Measurements from ENCODE around the gene TBC1D16. TPM values are rescaled to one million over a fixed set of nuclear protein-coding genes. Genes with fewer than 3 reads are reported as not detected.

Gene TBC1D16
- total and polyA plus RNA-seq, 2 experiments from 2014 or later, result 24.5 to 38.1 TPM

DNA sequence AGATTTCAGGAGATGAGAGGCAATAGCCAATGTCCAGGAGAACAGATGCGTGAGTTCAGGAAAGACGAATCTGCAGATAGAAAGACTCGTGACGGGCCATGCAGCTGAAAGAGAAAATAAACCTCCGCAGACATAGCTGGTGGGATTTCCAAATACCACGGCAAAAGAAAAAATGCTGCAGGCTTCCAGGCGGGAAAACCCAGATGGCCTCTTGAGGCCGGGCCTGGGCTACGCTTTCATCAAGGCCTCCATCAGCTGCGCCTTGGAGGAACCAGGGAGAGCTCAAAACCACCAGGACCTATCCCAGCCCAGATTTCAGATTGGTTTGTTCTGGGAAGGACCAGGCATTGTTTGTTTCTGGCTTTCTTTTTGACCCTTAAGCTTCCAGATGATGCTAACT lies 17.4 kb upstream of the TBC1D16 start:
- Histone ChIP-seq H3K36me3 (replicated peaks; ENCODE audit: insufficient read depth, low read depth) (no peaks in the 10 kb centered on the region), H3K9me3 (ENCODE audit: low read depth) (no peaks in the 10 kb centered on the region), H2AFZ (no peak overlapping the region), H3K4me1 (ENCODE audit: insufficient read depth) (no peaks in the 10 kb centered on the region), H3K4me2 (no peak overlapping the region), H3K9me2 (replicated peaks; ENCODE audit: insufficient read depth) (no peaks in the 10 kb centered on the region), H3K4me3 (no peak overlapping the region), H3K27ac (peak overlapping the region; percentile 59), H4K20me1 (ENCODE audit: insufficient read depth, poor library complexity, severe bottlenecking) (no peaks in the 10 kb centered on the region), H3K27me3 (no peaks in the 10 kb centered on the region), H3K79me2 (no peaks in the 10 kb centered on the region)
- TF ChIP-seq EZH2phosphoT487 (IDR thresholded peaks at IDR 0.05; ENCODE audit: low read depth, severe bottlenecking, unreplicated experiment) (no peak), EZH2 (IDR thresholded peaks at IDR 0.05; ENCODE audit: borderline replicate concordance) (no peak)
- TF ChIP-seq, protein P1, sequence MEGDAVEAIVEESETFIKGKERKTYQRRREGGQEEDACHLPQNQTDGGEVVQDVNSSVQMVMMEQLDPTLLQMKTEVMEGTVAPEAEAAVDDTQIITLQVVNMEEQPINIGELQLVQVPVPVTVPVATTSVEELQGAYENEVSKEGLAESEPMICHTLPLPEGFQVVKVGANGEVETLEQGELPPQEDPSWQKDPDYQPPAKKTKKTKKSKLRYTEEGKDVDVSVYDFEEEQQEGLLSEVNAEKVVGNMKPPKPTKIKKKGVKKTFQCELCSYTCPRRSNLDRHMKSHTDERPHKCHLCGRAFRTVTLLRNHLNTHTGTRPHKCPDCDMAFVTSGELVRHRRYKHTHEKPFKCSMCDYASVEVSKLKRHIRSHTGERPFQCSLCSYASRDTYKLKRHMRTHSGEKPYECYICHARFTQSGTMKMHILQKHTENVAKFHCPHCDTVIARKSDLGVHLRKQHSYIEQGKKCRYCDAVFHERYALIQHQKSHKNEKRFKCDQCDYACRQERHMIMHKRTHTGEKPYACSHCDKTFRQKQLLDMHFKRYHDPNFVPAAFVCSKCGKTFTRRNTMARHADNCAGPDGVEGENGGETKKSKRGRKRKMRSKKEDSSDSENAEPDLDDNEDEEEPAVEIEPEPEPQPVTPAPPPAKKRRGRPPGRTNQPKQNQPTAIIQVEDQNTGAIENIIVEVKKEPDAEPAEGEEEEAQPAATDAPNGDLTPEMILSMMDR (IDR thresholded peaks at IDR 0.05; ENCODE audit: poor library complexity), result no peak
- 83% methylated on average over 10 of the region's 10 CpGs for WGBS (ENCODE audit: low lambda C conversion rate, missing lambda C conversion rate)
- DNase-seq (ENCODE audit: low spot score), result no peak

DNA sequence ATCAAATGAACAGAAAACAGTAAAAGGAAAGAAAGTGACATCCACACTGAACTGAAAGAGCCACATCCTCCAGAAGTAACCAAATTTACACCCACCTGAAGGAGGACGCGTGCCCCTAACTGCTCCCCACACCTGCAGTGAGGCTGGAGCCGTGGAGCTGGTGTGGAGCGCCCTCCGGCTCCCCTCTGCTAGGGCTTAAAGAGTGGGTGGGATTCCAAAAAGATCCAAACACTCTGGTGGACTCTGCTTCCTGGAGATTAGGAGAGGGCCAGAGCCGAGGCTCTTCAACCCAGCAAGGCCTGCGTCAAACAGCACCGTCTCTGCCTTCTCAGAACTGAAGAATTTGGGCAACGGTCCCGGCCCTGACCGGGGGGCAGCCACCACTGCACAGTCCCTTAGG lies 16.0 kb upstream of the TBC1D16 start:
- Histone ChIP-seq H3K4me2 (no peak overlapping the region), H3K9me3 (ENCODE audit: low read depth) (no peaks in the 10 kb centered on the region), H3K27ac (no peak overlapping the region), H4K20me1 (ENCODE audit: insufficient read depth, poor library complexity, severe bottlenecking) (no peaks in the 10 kb centered on the region), H2AFZ (no peak overlapping the region), H3K9me2 (replicated peaks; ENCODE audit: insufficient read depth) (no peaks in the 10 kb centered on the region), H3K79me2 (no peaks in the 10 kb centered on the region), H3K27me3 (no peaks in the 10 kb centered on the region), H3K36me3 (replicated peaks; ENCODE audit: insufficient read depth, low read depth) (no peaks in the 10 kb centered on the region), H3K4me1 (ENCODE audit: insufficient read depth) (no peaks in the 10 kb centered on the region), H3K4me3 (no peak overlapping the region)
- TF ChIP-seq EZH2 (IDR thresholded peaks at IDR 0.05; ENCODE audit: borderline replicate concordance), result no peak
- no peak for TF ChIP-seq EZH2phosphoT487 (IDR thresholded peaks at IDR 0.05; ENCODE audit: low read depth, severe bottlenecking, unreplicated experiment)
- TF ChIP-seq, protein P1 (IDR thresholded peaks at IDR 0.05; ENCODE audit: poor library complexity), result no peak
- DNase-seq (ENCODE audit: low spot score), result no peak
- 97% methylated on average over 11 of the region's 11 CpGs for whole genome bisulfite sequencing (ENCODE audit: low lambda C conversion rate, missing lambda C conversion rate)

DNA sequence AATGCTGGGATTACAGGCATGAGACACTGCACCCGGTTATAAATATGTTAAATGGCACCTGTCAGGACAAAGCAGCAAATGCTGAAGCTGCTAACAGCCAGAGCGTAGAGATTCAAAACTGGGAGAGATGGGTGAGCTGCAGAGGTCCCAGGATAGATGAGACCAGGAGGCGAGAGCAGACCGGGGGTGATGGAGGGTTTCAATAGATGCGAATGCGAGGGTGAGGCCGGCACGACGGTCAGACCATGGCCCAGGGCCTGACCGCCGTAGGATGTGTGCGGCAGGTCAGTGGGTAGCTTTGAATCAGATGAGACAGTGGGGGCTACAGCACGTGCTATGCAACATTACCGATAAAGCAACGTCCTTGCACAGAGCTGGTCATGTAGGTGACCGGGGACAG lies 15.0 kb upstream of the TBC1D16 start:
- no peak overlapping the region for H2AFZ ChIP-seq
- no peaks in the 10 kb centered on the region for H3K36me3 ChIP-seq (replicated peaks; ENCODE audit: insufficient read depth, low read depth)
- no peaks in the 10 kb centered on the region for H4K20me1 ChIP-seq (ENCODE audit: insufficient read depth, poor library complexity, severe bottlenecking)
- no peak overlapping the region for H3K4me2 ChIP-seq
- 97% methylated on average over 16 of the region's 16 CpGs for WGBS (ENCODE audit: low lambda C conversion rate, missing lambda C conversion rate)
- H3K27ac ChIP-seq, result no peak overlapping the region
- no peaks in the 10 kb centered on the region for H3K9me3 ChIP-seq (ENCODE audit: low read depth)
- no peaks in the 10 kb centered on the region for H3K27me3 ChIP-seq
- no peaks in the 10 kb centered on the region for H3K79me2 ChIP-seq
- H3K4me3 ChIP-seq, result no peak overlapping the region
- no peak for DNase-seq (ENCODE audit: low spot score)
- no peaks in the 10 kb centered on the region for H3K9me2 ChIP-seq (replicated peaks; ENCODE audit: insufficient read depth)
- H3K4me1 ChIP-seq (ENCODE audit: insufficient read depth), result no peaks in the 10 kb centered on the region
- TF ChIP-seq EZH2 (IDR thresholded peaks at IDR 0.05; ENCODE audit: borderline replicate concordance) (no peak), EZH2phosphoT487 (IDR thresholded peaks at IDR 0.05; ENCODE audit: low read depth, severe bottlenecking, unreplicated experiment) (no peak)
- TF ChIP-seq, protein P1 (IDR thresholded peaks at IDR 0.05; ENCODE audit: poor library complexity), result no peak

- Histone ChIP-seq H4K20me1 (ENCODE audit: insufficient read depth, poor library complexity, severe bottlenecking) (no peaks in the 10 kb centered on the region), H2AFZ (no peak overlapping the region), H3K4me3 (no peak overlapping the region), H3K27ac (no peak overlapping the region), H3K36me3 (replicated peaks; ENCODE audit: insufficient read depth, low read depth) (no peaks in the 10 kb centered on the region), H3K9me2 (replicated peaks; ENCODE audit: insufficient read depth) (no peaks in the 10 kb centered on the region), H3K9me3 (ENCODE audit: low read depth) (no peaks in the 10 kb centered on the region), H3K4me1 (ENCODE audit: insufficient read depth) (no peaks in the 10 kb centered on the region), H3K79me2 (no peaks in the 10 kb centered on the region), H3K4me2 (no peak overlapping the region), H3K27me3 (no peaks in the 10 kb centered on the region)
- WGBS (ENCODE audit: low lambda C conversion rate, missing lambda C conversion rate), result 98% methylated on average over 21 of the region's 21 CpGs
- DNase-seq (ENCODE audit: low spot score), result no peak
- TF ChIP-seq EZH2phosphoT487 (IDR thresholded peaks at IDR 0.05; ENCODE audit: low read depth, severe bottlenecking, unreplicated experiment), result no peak
- TF ChIP-seq, protein P1 (IDR thresholded peaks at IDR 0.05; ENCODE audit: poor library complexity), result no peak
- no peak for TF ChIP-seq EZH2 (IDR thresholded peaks at IDR 0.05; ENCODE audit: borderline replicate concordance)
Observed at GRCh38 chr17:80049986-80050385, 14.3 kb upstream of the TBC1D16 start.

All from hepatocyte (in vitro differentiated cells).